Endodermal cell (in vitro differentiated cells): ENCODE measurements around the gene AHI1. TPM values are rescaled to one million over a fixed set of nuclear protein-coding genes. Genes with fewer than 3 reads are reported as not detected.

Experiments used
- DNase-seq: peaks from one replicate; pipeline ENCODE4 v3.0.0-alpha.2; 2017
- H3K27ac ChIP-seq: 2 replicates; pipeline ENCODE4 v1.5.1; 2013; ENCODE audit warnings: mild to moderate bottlenecking, low read depth, low read length, moderate library complexity
- H3K27me3 ChIP-seq: 2 replicates; pipeline ENCODE4 v1.6.1; 2013; ENCODE audit warnings: mild to moderate bottlenecking, low read length, moderate library complexity; ENCODE audit not compliant: insufficient read depth, control insufficient read depth, poor library complexity, severe bottlenecking
- H3K36me3 ChIP-seq: 2 replicates; pipeline ENCODE4 v1.7.0; 2013; ENCODE audit warnings: mild to moderate bottlenecking, low read length, moderate library complexity; ENCODE audit not compliant: control insufficient read depth, insufficient read depth
- H3K4me1 ChIP-seq: one replicate; pipeline ENCODE4 v1.7.0; 2013; ENCODE audit warnings: low read length; ENCODE audit not compliant: control insufficient read depth, insufficient read depth
- H3K4me3 ChIP-seq: 2 replicates; pipeline ENCODE4 v1.5.1; 2013; ENCODE audit warnings: mild to moderate bottlenecking, low read length, moderate library complexity
- H3K9ac ChIP-seq: 2 replicates; pipeline ENCODE4 v1.6.1; 2013; ENCODE audit warnings: mild to moderate bottlenecking, low read length, moderate library complexity; ENCODE audit not compliant: poor library complexity, severe bottlenecking; ENCODE audit errors: extremely low read depth
- H3K9me3 ChIP-seq: 2 replicates; pipeline ENCODE4 v1.6.1; 2013; ENCODE audit warnings: mild to moderate bottlenecking, low read length, moderate library complexity; ENCODE audit not compliant: control insufficient read depth
- H3K27ac Mint-ChIP-seq: 2 replicates; pipeline ENCODE4 v1.8.0; 2020; ENCODE audit warnings: mixed read lengths
- H3K27me3 Mint-ChIP-seq: 2 replicates; pipeline ENCODE4 v1.8.0; 2021; ENCODE audit warnings: mild to moderate bottlenecking, mixed read lengths; ENCODE audit not compliant: insufficient read depth
- H3K36me3 Mint-ChIP-seq: 2 replicates; pipeline ENCODE4 v1.8.0; 2020; ENCODE audit warnings: low read depth, mixed read lengths
- H3K4me1 Mint-ChIP-seq: 2 replicates; pipeline ENCODE4 v1.8.0; 2020; ENCODE audit warnings: mixed read lengths
- H3K4me3 Mint-ChIP-seq: 2 replicates; pipeline ENCODE4 v1.8.0; 2020; ENCODE audit warnings: mild to moderate bottlenecking, moderate library complexity, mixed read lengths
- H3K9me3 Mint-ChIP-seq: 2 replicates; pipeline ENCODE4 v1.8.0; 2020; ENCODE audit warnings: mild to moderate bottlenecking, mixed read lengths
- WGBS, 2 experiments: methylation state at CpG; one replicate each; pipeline versions ENCODE4 v1.1.5 to v1.1.7; 2013; ENCODE audit warnings: missing lambda C conversion rate in 2 of 2, mixed read lengths in 1 of 2; ENCODE audit not compliant: insufficient coverage in 1 of 2, insufficient read length in 1 of 2; 5-methylcytosine and 5-hydroxymethylcytosine counted together
- total RNA-seq, 2 donors: library from RNA; stranded (reverse); fragmentation: NEBNext Ultra II Directional in 1 of 2; extraction: Animal tissue kit (Norgen Biotek cat#: 25700) in 1 of 2; gene quantifications; 2 replicates in 1 of 2; 3 replicates in 1 of 2; pipeline ENCODE4 v1.2.1, GENCODE V29; 2021
- TF ChIP-seq, protein P1 (sequence below): fragments of 200-600 bp; sonication (generic); conservative IDR thresholded peaks from 2 replicates; pipeline ENCODE4 v1.5.0; 2021; ENCODE audit warnings: antibody characterized with exemption, mild to moderate bottlenecking

The AHI1 gene
- total RNA-seq, 2 donors from 2014 or later = 24.9 to 34.9 TPM

DNA sequence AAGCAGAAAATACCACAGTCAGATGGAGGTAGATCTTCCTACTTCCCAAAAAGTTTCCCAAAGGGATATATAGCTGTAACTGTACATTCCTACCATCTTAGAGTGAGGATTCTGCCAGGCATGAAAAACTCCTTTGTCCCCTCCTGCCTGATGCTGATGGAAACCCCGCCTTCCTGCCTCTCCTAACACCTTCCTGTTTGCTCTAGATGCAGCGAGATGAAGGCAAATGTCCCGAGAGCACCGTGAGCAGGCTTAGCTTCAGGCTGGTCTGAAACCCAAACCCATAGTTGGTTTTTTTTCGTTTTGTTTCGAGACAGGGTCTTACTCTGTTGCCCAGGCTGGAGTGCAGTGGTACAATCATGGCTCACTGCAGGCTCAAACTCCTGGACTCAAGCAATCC lies 260.8 kb downstream of the AHI1 start:
- H3K9ac ChIP-seq = no peak overlapping the region
- H3K9me3 ChIP-seq = no peaks in the 10 kb centered on the region
- Mint-ChIP-seq H3K27me3 (peaks cover 3% of the 10 kb centered on the region), H3K9me3 (no peaks in the 10 kb centered on the region), H3K36me3 (no peaks in the 10 kb centered on the region), H3K4me1 (peaks cover 9% of the 10 kb centered on the region), H3K4me3 (no peak overlapping the region), H3K27ac (no peak overlapping the region)
- H3K27me3 ChIP-seq = no peaks in the 10 kb centered on the region
- H3K27ac ChIP-seq = no peak overlapping the region
- 67 to 75% methylated on average over 6 of the region's 6 CpGs for WGBS, 2 experiments
- TF ChIP-seq, protein P1, sequence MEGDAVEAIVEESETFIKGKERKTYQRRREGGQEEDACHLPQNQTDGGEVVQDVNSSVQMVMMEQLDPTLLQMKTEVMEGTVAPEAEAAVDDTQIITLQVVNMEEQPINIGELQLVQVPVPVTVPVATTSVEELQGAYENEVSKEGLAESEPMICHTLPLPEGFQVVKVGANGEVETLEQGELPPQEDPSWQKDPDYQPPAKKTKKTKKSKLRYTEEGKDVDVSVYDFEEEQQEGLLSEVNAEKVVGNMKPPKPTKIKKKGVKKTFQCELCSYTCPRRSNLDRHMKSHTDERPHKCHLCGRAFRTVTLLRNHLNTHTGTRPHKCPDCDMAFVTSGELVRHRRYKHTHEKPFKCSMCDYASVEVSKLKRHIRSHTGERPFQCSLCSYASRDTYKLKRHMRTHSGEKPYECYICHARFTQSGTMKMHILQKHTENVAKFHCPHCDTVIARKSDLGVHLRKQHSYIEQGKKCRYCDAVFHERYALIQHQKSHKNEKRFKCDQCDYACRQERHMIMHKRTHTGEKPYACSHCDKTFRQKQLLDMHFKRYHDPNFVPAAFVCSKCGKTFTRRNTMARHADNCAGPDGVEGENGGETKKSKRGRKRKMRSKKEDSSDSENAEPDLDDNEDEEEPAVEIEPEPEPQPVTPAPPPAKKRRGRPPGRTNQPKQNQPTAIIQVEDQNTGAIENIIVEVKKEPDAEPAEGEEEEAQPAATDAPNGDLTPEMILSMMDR = no peak
- H3K4me1 ChIP-seq = no peaks in the 10 kb centered on the region
- no peak overlapping the region for H3K4me3 ChIP-seq
- DNase-seq = peak; percentile 57
- no peaks in the 10 kb centered on the region for H3K36me3 ChIP-seq

GRCh38 chr6:135236319-135236718 lies 261.2 kb downstream of the AHI1 start:
- no peaks in the 10 kb centered on the region for H3K9me3 Mint-ChIP-seq
- H3K36me3 Mint-ChIP-seq = no peaks in the 10 kb centered on the region
- TF ChIP-seq, protein P1 = no peak
- no peak overlapping the region for H3K27ac Mint-ChIP-seq
- Histone ChIP-seq H3K4me3 (no peak overlapping the region), H3K9ac (no peak overlapping the region), H3K4me1 (peaks cover 3% of the 10 kb centered on the region), H3K36me3 (no peaks in the 10 kb centered on the region), H3K9me3 (no peaks in the 10 kb centered on the region), H3K27me3 (no peaks in the 10 kb centered on the region), H3K27ac (no peak overlapping the region)
- WGBS, 2 experiments = 81 to 100% methylated on average over 1 of the region's 1 CpG
- peaks cover 10% of the 10 kb centered on the region for H3K4me1 Mint-ChIP-seq
- DNase-seq = no peak
- no peak overlapping the region for H3K4me3 Mint-ChIP-seq
- peaks cover 3% of the 10 kb centered on the region for H3K27me3 Mint-ChIP-seq

DNA sequence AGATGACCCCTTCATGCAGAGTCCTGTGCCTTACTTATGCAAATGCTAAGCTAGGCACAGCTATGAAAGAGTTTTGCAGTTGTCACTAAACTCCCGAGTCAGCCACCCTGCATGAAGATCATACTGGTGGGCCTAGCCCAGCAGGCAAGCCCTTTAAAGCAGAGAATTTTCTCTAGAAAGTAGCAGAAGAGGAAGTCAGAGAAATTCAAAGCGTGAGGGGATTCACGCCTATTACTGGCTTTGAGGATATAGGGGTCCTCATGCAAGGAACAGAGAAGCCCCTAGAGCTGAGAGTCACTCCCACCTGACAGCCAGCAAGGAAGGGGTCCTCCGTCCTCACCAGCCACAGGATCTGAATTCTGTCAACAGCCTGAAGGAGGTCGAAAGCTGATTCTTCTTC lies 261.8 kb downstream of the AHI1 start:
- Mint-ChIP-seq H3K4me3 (no peak overlapping the region), H3K27me3 (peaks cover 3% of the 10 kb centered on the region), H3K4me1 (peaks cover 14% of the 10 kb centered on the region), H3K27ac (no peak overlapping the region), H3K9me3 (no peaks in the 10 kb centered on the region), H3K36me3 (no peaks in the 10 kb centered on the region)
- WGBS, 2 experiments = 87 to 93% methylated on average over 5 of the region's 5 CpGs
- Histone ChIP-seq H3K4me1 (peaks cover 9% of the 10 kb centered on the region), H3K27ac (no peak overlapping the region), H3K27me3 (no peaks in the 10 kb centered on the region), H3K4me3 (no peak overlapping the region), H3K9ac (no peak overlapping the region), H3K9me3 (no peaks in the 10 kb centered on the region), H3K36me3 (no peaks in the 10 kb centered on the region)
- TF ChIP-seq, protein P1 = no peak
- no peak for DNase-seq
